Nucleus accumbens (tissue), 56 donors: ENCODE data around the gene HOXA13.

ENCODE experiments used
- DNase-seq, 56 donors: peaks; one replicate each; lab custom pipeline; 2025; lab: John Stamatoyannopoulos, UW

Gene HOXA13

DNA sequence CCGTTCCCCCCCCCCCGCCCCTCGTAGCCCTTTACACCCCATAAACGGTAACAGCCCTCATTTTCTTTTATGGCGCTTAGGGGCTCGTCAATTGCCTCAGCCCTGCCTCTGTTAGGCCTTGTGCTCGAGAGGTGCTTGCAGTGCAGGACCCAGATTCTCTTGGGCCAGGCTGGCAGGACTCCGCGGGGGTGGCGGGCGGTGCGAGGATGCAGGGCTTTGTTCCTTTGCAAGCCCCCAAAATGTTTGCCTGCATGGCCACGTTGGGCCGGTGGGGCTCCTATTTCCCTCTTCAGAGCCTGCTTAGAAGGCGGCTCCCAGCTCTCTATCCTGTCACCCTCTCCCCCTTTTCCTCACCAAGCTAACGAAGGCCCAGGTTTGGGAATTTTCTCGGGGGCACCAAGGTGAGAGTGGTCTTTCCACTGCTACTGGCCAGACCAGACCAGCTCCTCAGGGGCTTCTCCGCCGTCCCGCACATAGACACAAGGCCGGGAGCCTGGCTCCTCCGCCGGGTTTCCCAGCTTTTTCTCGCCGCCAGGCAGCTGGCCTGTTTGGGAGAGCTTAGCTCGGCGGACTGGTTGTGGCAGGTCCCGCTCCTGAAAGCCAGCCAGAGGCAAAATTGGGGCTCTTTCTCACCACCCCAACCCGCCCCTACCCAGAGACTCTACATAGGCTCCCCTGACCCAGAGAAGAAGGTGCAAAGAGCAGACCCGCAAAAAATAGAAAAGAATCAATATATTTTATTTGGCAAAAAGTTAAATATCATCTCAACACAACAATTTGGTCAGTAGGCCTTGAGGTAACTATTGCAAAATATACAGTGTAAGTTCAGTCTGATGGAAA lies 38.0 kb downstream of the HOXA13 start:
- no peak for DNase-seq

DNA sequence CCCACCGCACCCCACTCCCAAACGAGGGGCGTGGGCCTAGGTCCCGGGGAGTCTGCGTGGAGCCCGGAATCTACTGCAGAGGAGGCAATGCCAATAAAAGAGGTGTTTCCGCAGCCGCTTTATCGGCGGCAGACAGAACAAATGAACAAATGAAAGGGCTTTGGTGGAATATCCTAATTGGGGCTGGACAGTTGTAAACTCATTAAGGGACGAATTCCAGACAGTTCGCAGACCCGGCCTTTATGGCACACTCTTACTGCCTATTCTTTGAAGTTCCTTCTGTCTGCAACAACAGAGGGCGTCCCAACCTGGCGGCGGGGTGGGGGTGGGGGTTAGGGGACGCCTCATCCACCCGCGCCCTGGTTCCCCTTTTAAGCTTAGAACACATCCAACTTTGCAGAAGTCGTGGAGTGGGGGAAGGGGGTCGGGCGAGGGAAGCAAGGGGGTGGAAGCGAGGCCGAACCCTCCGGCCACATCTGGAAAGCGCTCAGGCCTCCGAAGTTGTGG lies 38.6 kb downstream of the HOXA13 start:
- DNase-seq, result peak in 2 of 56 donors; percentile 13 to 46

- DNase-seq, result peak in 54 of 56 donors; percentile 6 to 90 (median 62)
Observed at GRCh38 chr7:27160546-27161213, 39.2 kb downstream of the HOXA13 start.

DNA sequence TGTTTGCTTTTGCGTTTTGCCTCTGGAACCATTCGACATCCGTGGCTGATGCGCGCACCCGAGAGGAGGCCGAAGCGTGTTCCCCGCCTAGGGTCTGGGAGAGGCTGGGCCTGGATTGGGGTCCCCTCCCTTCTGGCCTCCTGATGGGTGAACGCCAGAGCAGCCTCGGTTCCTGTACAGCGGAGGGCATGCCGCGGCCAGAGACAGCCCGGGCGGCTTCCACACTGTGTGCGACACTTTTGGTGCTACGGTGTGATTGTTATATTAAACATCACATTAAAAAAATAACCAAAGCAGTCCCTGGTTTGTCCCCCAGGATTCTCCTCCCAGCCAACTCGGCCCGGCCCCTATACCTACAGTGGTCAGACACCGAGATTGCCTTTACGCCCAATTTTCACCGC lies 39.7 kb downstream of the HOXA13 start:
- DNase-seq, result no peak

GRCh38 chr7:27159266-27160144 lies 40.4 kb downstream of the HOXA13 start:
- DNase-seq, result no peak

DNA sequence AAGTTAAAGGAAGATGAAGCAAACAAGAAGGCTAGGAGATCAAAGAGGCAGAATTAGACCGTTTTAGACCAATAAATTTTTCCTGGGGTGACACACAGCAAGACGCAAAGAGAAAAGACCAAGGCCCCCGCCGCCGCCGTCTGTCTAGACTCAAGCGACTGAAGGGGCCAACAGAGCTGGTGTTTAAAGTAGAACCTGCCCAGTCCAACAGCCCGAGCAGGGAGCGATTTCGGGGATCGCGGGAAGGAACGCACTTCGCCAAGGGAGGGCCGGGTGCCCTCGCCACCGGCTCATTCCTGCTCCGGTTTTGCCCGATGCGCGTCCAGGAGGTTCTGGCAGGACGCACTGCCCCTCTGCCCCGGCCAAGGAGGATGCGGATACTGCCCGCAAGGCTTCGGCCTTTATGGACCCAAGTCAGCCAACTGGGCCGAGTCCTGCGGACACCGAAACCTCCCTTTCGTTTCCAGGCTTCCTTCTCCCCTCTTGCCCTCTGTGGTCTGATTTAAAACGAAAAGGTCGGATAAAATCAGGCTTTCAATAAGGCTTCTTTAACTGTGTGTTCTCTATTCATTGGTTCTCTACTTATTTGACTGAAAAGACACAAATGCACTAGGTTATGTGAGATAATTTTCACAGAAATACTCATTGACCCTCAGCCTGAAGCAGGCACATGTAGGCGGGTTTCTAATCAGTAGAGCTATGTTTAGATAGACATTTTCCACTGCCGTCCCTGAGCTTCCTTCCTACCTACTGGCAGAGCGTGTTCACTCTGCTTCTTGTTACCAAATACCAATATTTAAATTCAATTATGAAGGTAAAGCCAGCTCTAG lies 41.2 kb downstream of the HOXA13 start:
- DNase-seq, result no peak

- DNase-seq, result no peak
Observed at GRCh38 chr7:27157702-27158431, 42.0 kb downstream of the HOXA13 start.

DNA sequence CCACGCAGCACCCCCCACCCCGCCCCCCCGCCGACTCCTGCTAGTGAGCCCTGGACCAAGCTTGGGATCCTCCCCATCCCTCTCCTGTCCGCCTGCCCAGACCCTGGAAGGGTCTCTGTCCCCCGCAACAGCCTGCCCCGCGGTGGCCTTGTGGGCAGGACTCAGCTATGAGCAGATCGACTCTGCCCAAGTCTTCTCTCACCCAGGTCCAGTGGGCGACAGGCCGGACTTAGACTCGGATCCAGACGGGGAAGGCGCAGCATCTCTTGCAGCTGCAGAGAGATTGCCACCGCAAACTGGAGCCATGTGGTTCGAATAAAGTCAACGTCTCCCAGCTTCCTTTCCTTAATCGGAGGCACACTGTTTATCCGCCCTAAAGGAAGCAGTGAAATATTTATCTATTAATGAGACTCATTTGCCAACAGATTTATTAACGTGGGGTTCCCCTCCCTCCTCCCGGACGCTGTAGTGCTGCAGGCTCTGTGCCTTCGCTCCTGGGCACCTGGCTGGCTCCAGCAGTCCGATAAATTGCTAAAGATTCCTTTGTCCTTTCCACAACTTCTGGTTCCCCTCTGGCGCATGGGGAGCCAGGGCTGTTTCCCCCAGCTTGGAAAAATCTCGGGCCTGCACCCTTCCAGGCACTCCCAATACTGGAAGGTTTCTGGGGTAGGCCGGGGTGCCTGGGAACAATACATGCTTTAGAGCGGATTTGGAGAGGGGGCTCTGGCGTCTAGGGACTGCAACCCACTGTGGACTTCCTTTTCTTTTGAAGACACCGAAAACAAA lies 42.8 kb downstream of the HOXA13 start:
- no peak for DNase-seq

GRCh38 chr7:27156508-27156898 lies 43.4 kb downstream of the HOXA13 start, which contains the start of gene HOXA7:
HOXA7 (minus strand) TSS chr7:27156675; CDS start chr7:27156545, 130 bp downstream.
- DNase-seq, result no peak

GRCh38 chr7:27155816-27156507 lies 43.9 kb downstream of the HOXA13 start:
- DNase-seq, result no peak

DNA sequence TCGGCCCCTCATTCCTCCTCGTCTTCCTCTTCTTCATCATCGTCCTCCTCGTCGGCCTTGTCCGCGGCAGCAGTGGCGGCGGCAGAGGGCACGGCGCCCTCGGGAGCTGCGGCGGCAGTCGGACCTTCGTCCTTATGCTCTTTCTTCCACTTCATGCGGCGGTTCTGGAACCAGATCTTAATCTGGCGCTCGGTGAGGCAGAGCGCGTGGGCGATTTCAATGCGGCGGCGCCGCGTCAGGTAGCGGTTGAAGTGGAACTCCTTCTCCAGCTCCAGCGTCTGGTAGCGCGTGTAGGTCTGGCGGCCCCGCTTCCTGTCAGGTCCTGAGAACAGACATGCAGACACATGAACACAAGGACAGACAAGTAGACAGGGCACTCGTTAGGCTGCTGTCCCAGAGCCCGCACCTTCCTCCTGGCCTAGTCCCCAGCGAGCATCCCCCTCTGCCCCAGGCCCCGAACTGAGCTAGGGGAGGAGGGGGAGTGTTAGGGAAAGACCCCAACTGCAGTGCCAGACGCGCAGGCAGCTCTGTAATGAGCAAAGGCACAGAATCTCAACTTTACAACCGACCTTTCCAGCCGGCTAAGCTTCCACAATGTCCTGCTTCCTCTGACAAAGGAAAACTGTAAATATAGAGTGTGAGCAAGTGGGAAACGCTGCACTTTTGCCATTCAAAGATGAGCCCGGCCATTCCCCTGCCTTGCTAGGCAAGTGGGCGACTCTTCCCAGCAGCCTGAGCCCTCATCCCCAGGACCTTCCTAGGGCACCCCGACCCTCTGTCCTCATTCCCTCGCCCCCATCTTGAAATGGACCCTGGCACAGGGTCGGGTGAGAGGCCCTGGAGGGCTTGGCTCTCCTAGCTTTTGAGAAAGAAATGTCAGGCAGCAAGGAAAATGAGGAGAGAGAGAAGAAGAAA lies 44.7 kb downstream of the HOXA13 start:
- DNase-seq, result no peak

- DNase-seq, result no peak
Observed at GRCh38 chr7:27154369-27154768, 45.5 kb downstream of the HOXA13 start.

DNA sequence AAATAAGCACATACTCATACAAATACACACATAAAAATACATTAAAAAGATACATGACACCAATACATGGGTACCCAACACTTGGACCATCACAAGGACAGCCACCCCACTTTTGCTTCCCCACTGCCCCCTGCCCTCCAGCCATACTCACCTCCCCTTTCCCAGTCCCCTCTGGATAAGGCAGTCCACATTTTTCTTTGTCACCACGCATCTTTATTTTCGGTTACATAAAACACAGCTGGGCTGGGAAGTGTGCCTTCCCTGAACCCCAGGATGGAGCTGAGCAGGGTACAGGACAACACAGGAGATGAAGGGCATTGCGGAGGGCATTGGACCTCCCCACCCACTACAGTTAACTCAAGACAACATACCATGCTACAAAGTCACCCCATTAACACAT lies 46.4 kb downstream of the HOXA13 start:
- no peak for DNase-seq

DNA sequence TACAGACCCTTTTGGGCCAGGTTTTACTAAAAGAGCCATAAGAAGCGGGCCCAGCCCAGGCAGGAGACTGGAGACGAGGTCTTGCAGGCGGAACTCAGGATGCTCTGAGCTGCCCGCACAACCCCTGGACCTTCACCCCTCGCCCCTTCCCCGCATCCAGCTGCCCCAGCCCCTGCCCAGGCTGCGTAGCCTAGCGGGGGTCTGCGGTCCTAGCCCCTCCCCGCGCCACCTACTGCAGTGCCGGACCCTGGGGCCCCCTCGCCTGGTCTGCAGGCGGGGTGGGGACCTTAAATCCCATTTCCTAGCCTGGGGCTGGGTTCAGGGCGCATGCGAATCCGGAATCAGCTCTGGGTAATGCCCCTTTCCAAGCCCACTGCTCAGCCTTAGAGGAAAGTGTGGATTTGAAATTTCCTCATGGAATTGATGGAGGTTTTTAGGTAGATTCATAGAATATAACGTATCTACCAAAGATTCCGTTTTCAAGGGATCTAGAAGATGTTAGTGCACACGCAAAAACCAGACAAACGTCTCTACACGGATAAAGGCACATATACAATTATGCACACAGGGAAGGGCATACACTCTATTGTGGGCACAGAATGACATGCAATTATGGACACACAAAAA lies 47.0 kb downstream of the HOXA13 start:
- DNase-seq, result no peak

GRCh38 chr7:27151931-27152815 lies 47.7 kb downstream of the HOXA13 start, which contains the start of gene HOXA3:
HOXA3 (minus strand) TSS chr7:27152583; CDS start chr7:27110640, 41,943 bp downstream.
- DNase-seq, result no peak
